ENCODE measurements around the gene GABPB1.

DNA sequence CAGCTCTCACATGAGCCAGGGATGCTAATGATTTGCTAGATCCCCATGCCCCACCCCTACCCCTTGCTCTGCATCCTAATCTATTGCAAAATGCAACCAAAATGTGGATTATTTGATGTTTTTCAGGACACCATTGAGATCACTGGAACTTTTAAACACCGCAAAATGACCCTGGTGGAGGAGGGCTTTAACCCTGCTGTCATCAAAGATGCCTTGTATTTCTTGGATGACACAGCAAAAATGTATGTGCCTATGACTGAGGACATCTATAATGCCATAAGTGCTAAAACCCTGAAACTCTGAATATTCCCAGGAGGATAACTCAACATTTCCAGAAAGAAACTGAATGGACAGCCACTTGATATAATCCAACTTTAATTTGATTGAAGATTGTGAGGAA is 119.2 kb downstream of the GABPB1 start:
- TF ChIP-seq, protein P1, sequence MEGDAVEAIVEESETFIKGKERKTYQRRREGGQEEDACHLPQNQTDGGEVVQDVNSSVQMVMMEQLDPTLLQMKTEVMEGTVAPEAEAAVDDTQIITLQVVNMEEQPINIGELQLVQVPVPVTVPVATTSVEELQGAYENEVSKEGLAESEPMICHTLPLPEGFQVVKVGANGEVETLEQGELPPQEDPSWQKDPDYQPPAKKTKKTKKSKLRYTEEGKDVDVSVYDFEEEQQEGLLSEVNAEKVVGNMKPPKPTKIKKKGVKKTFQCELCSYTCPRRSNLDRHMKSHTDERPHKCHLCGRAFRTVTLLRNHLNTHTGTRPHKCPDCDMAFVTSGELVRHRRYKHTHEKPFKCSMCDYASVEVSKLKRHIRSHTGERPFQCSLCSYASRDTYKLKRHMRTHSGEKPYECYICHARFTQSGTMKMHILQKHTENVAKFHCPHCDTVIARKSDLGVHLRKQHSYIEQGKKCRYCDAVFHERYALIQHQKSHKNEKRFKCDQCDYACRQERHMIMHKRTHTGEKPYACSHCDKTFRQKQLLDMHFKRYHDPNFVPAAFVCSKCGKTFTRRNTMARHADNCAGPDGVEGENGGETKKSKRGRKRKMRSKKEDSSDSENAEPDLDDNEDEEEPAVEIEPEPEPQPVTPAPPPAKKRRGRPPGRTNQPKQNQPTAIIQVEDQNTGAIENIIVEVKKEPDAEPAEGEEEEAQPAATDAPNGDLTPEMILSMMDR (IDR thresholded peaks at IDR 0.05): no peak
- TF ChIP-seq POLR2A (IDR thresholded peaks at IDR 0.05): no peak
